GM18517 (cell line): ENCODE measurements around the gene ACSF3.

Experiments used
- ATAC-seq: cut with Tn5 transposase; IDR thresholded peaks from one replicate; pipeline ENCODE4 v1.9.1; 2021; ENCODE audit warnings: mild to moderate bottlenecking, moderate library complexity; ENCODE audit not compliant: unreplicated experiment

ACSF3 gene

GRCh38 chr16:89197633-89198416 is 104.2 kb downstream of the ACSF3 start:
- no peak for ATAC-seq

- no peak for ATAC-seq
Measured at GRCh38 chr16:89198417-89199240, 105.0 kb downstream of the ACSF3 start.

DNA sequence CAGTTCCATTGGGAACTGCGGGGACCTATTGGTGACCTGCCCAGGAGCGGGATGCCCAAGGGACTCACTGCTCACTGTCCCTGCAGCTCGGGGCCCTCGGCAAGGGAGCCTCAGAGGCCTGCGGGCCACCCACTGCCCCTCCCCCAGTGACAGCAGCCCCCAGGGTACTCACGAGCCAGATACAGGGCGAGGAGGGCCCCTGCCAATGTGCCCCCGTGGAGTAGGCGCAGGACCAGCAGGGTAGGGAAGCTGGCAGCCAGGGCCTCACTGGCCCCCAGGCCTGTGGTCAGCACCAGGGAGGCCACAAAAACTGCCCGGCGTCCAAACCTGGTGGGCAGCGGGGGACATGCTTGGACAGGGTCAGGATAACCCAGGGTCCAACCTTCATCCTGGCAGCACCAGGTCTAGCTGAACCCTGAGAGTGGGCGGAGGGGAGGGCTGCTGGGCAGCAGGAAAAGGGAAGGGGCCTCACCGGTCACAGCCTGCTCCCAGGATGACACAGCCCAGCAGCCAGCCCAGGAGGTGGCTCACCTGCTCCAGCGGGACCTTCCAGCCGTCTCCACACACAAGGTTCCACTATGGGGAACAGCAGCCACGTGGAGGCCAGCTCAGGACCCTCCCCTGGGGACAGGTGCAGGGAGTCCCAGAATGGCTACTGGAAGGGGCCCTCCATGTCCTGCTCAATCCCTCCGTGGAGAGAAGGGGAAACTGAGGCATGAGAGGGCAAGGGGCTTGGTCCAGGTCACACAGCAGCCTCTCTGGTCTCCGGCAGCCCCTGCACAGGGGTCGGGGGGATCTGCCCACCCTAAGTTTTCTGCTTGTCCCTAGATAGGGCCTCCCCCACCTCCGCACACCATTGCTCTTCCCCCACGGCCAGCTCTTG is 105.8 kb downstream of the ACSF3 start:
- no peak for ATAC-seq

GRCh38 chr16:89200124-89200849 is 106.6 kb downstream of the ACSF3 start, which contains the start of gene SLC22A31:
TSS of gene SLC22A31 (minus strand) at chr16:89200537. CDS start at chr16:89200501, 36 bp downstream.
- no peak for ATAC-seq

- no peak for ATAC-seq
Measured at GRCh38 chr16:89200850-89201411, 107.3 kb downstream of the ACSF3 start.

GRCh38 chr16:89201439-89202377 is 108.1 kb downstream of the ACSF3 start:
- no peak for ATAC-seq

GRCh38 chr16:89202422-89203215 is 109.0 kb downstream of the ACSF3 start:
- ATAC-seq = no peak
